AG09319 (cell line): ENCODE measurements around the gene CCNF.

ENCODE experiments used
- DNase-seq: peaks from one replicate; pipeline ENCODE4 v3.0.0-alpha.2; 2010; ENCODE audit warnings: low read depth; ENCODE audit errors: extremely low read depth
- TF ChIP-seq, protein P1 (sequence below): IDR thresholded peaks from 2 replicates; pipeline ENCODE4 v1.5.1; 2011; ENCODE audit warnings: low read depth, mild to moderate bottlenecking, inconsistent platforms, low read length, moderate library complexity

CCNF gene

DNA sequence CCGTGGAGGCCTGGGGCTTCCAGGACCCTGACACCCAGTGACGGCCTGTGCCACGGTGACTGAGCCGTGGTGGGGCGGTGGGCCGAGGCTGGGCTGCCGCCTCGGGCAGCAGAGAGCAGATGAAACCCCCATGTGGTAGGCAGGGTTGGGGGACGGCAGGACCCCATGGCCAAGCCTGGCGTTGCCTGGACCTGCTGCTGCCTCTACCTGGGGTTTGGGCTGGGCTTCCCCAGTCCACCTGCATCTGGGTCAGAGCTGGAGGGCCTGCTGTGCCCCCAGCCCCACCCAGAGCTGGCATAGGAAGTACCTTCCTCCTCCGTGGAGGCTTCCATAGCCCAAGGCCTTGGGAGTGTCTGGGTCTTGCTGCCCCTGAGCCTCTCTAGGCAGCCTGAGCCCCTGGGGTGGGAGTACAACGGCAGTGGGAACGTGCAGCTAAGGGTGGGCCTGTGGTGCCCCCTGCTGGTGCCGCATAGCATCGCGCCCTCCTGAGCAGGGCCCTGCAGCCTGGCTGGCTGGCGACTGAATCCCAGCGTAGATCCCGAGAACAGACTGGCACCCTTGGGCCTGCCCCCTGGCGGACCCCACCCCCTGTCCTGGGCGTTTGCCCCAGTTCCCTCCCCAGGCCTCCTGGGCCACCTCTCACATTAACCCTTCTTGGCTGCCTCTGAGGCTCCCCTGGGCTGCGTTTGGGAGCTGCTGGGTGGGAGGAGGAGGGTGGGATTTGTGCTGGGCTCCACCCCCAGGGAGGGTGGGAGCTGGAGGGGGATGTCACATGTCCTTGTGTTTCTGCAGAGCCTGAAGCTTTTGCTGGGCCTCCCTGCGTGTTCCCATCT, 71.9 kb downstream of the CCNF start:
- DNase-seq, result no peak
- TF ChIP-seq, protein P1, sequence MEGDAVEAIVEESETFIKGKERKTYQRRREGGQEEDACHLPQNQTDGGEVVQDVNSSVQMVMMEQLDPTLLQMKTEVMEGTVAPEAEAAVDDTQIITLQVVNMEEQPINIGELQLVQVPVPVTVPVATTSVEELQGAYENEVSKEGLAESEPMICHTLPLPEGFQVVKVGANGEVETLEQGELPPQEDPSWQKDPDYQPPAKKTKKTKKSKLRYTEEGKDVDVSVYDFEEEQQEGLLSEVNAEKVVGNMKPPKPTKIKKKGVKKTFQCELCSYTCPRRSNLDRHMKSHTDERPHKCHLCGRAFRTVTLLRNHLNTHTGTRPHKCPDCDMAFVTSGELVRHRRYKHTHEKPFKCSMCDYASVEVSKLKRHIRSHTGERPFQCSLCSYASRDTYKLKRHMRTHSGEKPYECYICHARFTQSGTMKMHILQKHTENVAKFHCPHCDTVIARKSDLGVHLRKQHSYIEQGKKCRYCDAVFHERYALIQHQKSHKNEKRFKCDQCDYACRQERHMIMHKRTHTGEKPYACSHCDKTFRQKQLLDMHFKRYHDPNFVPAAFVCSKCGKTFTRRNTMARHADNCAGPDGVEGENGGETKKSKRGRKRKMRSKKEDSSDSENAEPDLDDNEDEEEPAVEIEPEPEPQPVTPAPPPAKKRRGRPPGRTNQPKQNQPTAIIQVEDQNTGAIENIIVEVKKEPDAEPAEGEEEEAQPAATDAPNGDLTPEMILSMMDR, result peak; percentile 96

DNA sequence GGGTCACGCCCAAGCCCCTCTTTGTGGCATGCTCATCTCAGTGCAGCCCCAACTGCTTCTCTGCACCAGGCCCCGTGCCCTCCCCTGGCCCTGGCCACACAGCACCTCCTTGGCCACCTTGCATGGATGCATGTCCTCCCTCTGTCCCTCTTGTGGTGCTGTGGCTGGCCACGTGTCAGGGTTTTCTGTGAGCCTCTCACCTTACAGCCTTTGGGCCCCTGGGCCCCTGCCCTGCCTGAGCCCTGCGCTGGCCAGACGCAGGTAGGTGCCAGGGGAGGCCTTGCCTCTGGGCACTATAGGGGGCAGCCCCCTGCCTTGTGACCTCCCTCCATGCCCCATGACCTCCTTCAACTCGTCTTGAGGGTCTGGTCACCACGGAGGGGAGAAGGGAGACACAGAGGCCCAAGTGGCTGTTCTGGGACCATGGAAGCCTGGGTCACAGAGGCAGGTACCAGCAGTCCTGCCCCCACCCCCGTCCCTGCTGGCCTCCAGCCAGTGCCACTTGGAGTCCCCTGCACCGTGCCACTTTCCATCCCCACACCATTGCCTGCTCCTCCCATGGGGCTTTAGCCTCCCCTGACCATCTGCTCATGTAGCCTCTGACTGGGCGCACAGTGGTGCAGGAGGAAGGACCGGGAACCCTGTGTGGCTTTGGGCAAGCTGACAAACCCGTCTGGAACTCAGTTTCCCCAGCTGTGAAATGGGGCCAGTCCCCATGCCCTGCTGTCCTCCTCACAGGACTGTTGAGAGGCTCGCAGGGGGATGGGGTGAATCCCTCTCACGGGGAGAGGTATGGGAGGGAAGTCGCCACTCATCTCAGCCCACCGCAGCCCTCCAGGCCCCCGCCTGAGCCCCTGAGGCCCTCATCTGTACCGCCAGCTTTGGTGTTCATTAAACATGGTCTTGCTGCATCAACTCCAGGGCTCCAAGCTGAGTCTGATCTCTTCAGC, 73.0 kb downstream of the CCNF start:
- TF ChIP-seq, protein P1, result no peak
- DNase-seq, result no peak

DNA sequence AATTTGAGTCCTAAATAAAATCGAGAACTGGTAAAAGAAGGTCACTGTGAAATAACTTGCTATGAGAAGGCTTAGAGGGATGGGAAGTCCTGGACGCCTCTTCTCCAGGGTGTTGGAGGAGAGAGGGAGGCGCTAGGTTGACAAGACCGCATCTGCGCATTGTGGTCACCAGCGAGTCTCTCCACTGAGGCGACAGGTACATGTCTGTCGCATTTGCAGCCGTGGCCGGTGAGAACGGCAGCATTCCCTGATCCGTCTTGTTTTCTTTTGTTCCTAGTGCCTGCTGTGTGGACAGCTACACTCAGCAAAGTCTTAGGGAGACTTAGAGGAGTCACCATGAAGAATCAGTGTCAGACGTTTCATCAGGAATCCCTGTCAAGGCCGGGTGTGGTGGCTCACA, 76.4 kb downstream of the CCNF start:
- TF ChIP-seq, protein P1, result no peak
- no peak for DNase-seq

DNA sequence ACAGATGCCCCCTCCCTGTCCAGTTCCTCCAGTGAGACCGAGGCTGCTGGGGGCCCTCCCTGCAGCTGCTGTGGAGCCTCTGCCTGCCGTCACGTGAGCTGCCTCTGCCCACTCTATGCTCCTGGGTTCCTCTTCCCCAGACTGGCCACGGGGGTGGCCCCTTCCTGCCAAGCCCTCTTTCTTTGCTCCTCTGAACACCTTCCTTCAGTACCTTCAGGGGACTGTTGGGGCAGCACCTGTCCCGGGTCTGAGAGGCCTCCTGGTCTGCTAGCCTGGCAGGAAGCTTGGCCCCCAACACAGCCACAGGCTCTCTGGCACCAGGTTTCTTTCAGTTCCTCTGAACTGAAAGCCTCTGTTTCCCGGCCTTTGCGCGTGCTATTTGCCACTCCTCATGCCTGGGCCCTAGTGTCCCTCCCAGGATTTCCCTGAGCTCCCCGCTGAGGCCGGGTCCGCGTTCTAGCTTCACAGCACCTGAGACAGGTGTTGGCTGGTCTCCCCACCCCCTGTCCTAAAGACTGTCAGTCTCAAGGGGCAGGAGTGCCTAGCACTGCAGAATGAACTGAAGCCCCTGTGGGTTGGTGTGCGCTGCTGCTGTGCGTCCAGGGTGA, 77.9 kb downstream of the CCNF start:
- no peak for DNase-seq
- TF ChIP-seq, protein P1, result no peak

DNA sequence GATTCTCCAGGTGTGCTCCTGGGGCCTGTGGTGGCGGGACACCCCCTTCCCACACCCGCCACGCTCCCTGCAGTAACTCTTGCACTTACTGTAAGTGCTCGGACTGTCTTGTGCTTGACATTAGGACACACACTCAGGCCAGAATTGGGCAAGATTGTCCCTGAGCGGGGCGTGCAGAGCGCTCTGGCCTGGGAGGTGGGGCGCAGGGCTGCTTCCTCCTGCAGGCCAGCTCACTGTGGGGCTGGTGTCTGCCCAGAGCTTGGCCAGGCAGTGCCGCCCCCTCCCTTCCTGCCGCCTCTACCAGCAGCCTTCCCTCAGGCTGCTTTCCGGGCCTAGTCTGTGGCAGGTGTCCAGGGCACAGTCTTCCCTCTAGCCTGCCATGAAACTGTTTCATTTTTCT, 78.4 kb downstream of the CCNF start:
- DNase-seq, result no peak
- TF ChIP-seq, protein P1, result no peak
